ENCODE data around the gene NR4A1.

Gene NR4A1

GRCh38 chr12:52041695-52042123 is 9.5 kb upstream of the NR4A1 start:
- no peak for DNase-seq (ENCODE audit: low read depth in 2 of 2)

DNA sequence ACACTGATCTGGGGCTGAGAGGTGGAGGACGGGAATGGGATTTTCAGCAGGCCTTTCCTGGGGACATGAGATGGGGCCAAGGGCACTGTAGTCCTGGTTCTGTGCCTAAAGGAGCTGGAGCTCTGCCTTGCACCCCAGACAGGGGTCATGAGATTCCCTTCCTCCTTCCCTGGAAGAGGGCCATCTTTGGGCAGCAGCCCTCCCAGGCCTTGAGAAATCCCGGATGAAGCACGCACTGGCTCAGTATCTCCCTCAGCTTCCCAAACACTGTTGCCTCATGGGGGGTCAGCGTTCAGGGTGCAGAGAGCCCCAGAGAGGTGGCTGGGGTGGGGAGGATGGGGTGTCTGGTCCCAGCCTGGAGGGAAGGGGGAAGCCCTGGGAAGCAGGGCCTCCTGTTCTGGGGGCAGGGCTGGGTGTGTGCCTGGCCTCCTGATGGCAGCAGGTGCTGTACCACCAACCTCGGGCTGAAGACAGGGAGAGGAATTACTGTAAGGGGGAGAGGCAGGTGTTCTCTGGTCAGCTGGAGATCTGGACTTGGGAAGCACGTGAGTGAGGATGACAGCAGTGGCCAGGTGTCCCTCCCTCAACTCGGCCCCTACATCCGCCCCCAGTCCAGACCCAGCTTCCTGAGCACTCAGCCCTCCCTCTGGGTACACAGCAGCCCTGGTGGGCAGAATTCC is 8.4 kb upstream of the NR4A1 start:
- no peak for DNase-seq (ENCODE audit: low read depth in 2 of 2)

DNA sequence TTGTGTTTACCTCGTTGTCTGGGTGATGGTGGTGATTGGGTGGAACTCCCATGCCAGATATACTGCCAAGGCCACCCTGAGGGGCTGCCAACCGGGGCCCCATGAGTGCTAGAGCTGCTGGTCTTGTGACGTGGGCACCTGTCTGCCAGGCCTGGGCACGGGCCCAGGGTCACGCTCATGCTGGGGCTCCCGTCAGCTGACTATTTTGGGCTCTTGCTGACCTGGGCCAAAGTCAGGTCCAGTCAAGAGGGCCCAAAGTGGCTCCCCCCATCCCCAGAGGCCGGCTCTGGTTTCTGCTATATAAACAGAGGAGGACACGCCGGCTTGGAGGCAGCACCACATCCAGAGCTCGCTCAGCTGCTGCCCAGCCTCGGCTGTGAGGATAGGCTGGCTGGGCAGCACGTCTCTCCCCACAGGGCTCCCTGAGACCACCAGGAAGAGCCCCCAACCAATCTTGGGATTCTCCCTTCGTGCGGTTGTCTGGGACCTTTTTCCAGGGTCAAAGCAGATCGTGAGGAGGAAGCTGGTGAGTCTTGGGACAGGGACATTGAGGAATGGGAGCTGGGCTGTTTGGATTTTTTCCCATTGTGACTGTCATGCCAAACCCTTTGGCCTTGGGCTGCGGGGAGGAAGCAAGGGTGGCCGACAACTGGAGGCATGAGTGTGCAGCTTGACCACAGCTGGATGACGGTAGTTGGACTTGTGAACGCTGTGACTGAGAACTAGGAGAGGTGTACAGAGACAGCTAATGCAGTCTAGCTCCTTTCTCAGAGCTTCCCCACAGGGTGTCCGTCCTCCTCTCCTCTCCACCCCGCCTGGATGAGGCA is 7.6 kb upstream of the NR4A1 start:
- no peak for DNase-seq (ENCODE audit: low read depth in 2 of 2)

DNA sequence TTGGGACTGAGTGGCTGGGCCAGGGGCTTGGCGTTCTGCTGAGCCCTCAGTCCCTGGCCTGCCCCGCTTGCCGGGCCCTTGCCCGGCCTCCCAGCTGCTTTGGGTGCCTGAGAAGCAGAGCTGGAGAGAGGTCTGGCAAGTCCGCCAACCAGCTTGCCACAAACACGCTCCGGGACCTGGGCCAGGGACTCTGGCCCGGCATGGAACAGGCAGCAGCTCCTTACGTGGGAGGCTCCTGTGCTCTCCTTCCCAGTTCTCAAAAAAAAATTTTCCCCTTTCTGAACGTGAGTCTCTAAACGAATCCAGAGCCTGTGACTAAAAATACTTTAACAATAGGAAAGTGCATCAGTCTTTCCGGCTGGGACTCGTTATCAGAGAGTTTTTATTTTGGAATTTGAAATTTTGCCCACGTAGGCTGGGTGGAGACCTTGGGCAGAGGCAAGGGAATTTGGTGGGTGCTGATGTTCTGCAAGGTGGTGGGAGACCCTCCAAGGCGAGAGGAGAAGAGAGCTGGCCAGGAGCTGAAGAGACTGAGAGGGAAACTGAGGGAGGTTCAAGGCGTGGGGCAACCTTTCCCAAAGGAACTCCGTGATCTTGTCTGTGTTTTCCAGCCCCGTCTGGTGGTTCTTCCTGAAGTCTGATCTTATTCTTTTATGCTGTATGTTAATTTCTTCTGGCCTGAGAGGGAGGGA is 6.8 kb upstream of the NR4A1 start:
- DNase-seq (ENCODE audit: low read depth in 2 of 2) = no peak

DNA sequence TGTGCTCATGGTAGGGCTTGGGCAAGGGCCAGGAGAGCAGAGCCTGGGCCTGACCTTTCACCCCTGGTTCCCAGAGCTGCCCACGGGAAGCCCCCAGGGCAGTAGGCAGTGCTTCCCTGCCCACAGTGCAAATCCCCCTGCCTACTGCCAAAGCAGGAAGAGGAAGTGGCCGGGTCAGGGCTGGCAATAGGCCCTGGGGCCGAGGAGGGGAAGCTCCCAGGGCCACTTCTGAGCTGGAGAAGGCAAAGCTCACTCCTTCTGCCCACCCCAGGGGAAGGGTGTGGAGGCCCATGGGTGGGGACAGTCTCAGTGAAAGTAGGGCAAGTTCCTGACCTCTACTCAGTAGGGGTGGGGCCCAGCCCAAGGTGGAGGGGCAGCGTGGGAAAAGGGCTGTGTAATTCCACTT is 5.4 kb upstream of the NR4A1 start:
- DNase-seq (ENCODE audit: low read depth in 2 of 2) = no peak

DNA sequence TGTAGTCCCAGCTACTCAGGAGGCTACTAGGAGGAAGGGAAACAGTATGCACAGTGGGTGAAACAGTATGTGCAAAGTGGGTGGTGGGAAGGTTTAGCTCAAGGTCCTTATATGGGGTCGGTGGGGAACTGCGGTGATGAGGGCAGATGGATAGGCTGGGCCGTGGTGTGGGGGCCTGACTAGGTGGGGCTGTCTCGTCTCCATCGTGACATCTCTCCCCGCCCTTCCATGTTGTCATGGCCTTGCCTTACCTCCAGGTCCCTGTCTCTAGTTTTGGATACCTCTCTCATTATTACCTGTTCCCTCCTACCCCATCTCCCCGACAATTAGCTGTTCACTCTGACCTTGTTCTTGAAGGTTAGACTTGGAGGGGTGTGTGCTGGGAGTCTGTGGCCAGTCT is 4.4 kb upstream of the NR4A1 start:
- no peak for DNase-seq (ENCODE audit: low read depth in 2 of 2)

DNA sequence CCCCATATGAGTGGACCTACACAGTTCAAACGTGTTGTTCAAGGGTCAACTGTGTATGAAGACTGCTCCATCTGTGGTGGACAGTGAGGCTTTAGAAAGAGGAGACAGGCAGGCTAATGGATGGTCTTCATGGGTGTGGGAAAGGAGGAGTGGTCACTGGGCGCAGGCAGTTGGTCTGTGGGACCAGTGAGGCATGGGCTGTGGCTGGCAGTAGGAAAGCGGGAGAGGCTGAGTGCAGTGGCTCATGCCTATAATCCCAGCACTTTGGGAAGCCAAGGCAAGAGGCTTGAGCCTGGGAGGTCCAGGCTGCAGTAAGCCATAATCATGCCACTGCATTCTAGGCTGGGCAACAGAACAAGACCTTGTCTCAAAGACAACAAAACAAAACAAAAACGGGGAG is 2.0 kb upstream of the NR4A1 start:
- no peak for DNase-seq (ENCODE audit: low read depth in 2 of 2)

DNA sequence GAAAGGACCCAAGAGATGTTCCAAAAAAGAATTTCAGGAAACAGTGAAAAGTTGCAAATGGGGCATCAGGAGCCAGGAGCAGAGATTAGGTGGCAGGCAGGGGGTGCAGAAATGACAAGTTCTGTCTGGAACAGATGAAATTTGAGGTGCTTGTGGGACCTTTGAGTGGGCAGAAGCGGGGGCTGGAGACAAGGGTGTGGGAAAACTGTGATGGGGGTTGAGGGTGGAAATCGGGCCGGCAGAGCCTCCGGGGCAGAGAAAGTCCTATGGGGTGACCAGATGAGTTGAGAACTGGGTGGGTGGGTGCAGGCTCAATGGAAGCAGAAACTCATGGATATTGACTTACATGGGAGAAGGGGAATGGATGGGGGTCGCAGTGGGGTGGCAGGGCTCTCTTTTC is 1.6 kb upstream of the NR4A1 start:
- no peak for DNase-seq (ENCODE audit: low read depth in 2 of 2)

DNA sequence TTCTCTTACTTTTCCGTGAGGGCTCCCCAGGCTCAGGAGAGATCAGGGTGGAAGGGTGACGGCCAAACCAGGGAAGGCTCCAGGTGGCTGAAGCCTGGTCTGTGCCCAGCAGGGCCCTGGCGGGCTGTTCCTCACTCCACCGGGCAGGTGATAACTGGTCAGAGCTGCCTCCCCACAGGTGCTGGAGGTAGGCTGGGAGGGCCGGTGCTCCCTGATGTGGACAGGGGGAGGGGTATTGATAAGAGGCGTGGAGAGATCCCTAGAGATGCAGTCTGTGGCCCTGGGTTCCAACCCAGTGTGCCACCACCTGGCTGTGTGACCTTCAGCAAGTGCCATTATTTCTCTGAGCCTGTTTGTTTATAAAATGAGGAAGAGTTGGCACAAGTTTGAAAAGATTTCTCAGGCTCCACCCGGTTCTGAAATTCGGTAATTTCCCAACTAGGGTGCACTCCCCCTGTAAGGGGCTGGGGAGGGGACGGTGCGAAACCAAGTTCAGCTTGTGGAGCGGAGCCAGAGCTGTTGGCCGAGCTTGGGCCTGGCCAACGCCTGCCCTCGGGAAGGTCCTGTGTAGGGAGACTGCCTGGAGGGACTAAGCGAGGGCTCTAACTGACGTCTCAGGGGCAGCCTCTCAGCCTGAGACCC is 1.0 kb upstream of the NR4A1 start:
- no peak for DNase-seq (ENCODE audit: low read depth in 2 of 2)

GRCh38 chr12:52052468-52053186 is 1.4 kb downstream of the NR4A1 start:
- no peak for DNase-seq (ENCODE audit: low read depth in 2 of 2)

- no peak for DNase-seq (ENCODE audit: low read depth in 2 of 2)
Observed at GRCh38 chr12:52053536-52054209, 2.4 kb downstream of the NR4A1 start.

DNA sequence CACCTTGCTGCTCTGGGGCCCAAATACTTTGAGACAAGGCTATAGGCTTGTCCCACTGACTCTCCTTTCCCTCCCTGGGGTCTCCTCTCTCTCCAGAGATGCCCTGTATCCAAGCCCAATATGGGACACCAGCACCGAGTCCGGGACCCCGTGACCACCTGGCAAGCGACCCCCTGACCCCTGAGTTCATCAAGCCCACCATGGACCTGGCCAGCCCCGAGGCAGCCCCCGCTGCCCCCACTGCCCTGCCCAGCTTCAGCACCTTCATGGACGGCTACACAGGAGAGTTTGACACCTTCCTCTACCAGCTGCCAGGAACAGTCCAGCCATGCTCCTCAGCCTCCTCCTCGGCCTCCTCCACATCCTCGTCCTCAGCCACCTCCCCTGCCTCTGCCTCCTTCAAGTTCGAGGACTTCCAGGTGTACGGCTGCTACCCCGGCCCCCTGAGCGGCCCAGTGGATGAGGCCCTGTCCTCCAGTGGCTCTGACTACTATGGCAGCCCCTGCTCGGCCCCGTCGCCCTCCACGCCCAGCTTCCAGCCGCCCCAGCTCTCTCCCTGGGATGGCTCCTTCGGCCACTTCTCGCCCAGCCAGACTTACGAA is 3.1 kb downstream of the NR4A1 start:
- DNase-seq (ENCODE audit: low read depth in 2 of 2) = no peak

DNA sequence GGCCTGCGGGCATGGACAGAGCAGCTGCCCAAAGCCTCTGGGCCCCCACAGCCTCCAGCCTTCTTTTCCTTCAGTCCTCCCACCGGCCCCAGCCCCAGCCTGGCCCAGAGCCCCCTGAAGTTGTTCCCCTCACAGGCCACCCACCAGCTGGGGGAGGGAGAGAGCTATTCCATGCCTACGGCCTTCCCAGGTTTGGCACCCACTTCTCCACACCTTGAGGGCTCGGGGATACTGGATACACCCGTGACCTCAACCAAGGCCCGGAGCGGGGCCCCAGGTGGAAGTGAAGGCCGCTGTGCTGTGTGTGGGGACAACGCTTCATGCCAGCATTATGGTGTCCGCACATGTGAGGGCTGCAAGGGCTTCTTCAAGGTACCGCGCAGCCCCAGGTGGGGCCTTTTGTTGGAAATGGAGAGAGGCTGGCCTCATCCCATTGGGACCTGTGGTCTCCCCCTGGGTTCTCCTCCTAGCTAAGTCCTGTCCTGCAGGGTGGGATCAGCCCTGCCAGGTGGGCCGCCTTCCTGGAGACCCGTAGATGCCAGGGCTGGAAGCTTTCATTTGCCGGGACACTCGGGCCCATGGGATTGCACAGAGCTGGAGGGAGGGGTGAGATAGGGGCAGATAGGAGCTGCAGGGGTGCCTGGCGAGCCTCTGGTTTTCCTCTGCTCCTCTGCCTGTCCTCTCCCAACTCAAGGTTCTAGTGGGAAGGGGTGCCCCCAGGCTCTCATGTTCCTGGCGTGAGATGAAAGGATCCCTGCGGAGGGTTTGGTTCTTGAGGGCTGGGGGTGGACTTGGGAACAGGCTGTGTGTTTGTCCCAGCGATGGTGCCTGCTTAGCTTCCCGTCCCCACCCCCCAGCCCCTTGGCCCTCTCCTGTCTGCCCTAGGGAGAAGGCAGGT is 3.8 kb downstream of the NR4A1 start:
- DNase-seq (ENCODE audit: low read depth in 2 of 2) = no peak

- DNase-seq (ENCODE audit: low read depth in 2 of 2) = no peak
Observed at GRCh38 chr12:52055731-52056711, 4.8 kb downstream of the NR4A1 start.

- DNase-seq (ENCODE audit: low read depth in 2 of 2) = no peak
Observed at GRCh38 chr12:52056801-52057637, 5.8 kb downstream of the NR4A1 start.

DNA sequence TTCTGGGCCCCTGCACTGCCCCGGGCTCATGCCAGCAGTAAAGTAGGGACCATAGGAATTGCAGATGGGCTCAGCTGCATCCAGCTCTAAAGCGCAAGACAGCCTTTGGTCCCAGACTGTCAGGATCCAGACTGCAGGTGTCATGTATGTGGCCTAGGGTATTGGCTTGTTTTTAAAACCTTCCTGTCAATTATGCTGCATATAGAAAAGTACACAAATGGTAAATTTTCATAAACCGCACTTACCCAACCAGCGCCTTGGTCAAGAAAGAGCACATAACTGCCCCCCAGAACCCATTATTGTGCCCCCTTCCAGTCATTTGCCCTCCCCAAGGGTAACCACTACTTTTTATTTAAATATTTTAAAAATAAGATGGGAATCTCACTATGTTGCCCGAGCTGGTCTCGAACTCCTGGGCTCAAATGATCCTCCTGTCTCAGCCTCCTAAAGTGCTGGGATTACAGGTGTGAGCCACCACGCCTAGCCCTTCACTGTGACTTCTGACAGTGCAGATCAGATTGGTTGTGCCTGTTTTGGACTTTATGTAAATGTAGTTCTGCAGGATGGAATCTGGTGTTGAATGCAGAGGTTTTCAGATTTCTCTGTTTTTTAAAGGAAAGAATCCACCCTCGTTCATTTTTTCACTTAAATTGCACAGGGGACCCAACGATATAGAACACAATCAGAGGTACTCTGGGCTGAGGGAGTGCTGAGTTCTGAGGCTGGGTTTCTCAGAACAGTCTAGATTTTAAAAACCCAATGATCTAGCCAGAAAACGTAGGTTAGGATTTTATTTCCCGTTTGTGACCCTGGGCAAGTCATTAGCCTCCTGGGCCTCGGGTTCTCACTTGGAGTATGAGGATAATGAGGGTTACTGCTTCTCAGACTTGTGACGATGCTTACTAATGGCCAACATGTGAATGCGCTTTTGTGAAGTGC is 6.7 kb downstream of the NR4A1 start:
- no peak for DNase-seq (ENCODE audit: low read depth in 2 of 2)

Data from fibroblast of skin of left quadriceps (primary cell).